IPS-18a (cell line): Measurements from ENCODE around the gene ELMO1.

Experiments used
- H3K27ac ChIP-seq: one replicate; pipeline ENCODE4 v1.5.1; 2013; ENCODE audit warnings: low read length
- H3K27me3 ChIP-seq: one replicate; pipeline ENCODE4 v1.6.1; 2013; ENCODE audit warnings: mild to moderate bottlenecking, low read length; ENCODE audit not compliant: control insufficient read depth, insufficient read depth
- H3K36me3 ChIP-seq: one replicate; pipeline ENCODE4 v1.6.1; 2013; ENCODE audit warnings: low read depth, low read length; ENCODE audit not compliant: control insufficient read depth
- H3K4me1 ChIP-seq: one replicate; pipeline ENCODE4 v1.6.1; 2013; ENCODE audit warnings: low read depth, low read length; ENCODE audit not compliant: control insufficient read depth
- H3K4me3 ChIP-seq: one replicate; pipeline ENCODE4 v1.5.1; 2013; ENCODE audit warnings: low read length
- H3K9ac ChIP-seq: one replicate; pipeline ENCODE4 v1.6.1; 2013; ENCODE audit warnings: mild to moderate bottlenecking, low read length, moderate library complexity
- H3K9me3 ChIP-seq: one replicate; pipeline ENCODE4 v1.6.1; 2013; ENCODE audit warnings: low read depth, low read length; ENCODE audit not compliant: control insufficient read depth

ELMO1 gene

GRCh38 chr7:37187179-37187578 is 261.5 kb downstream of the ELMO1 start:
- H3K27me3 ChIP-seq: no peaks in the 10 kb centered on the region
- no peaks in the 10 kb centered on the region for H3K36me3 ChIP-seq
- H3K4me3 ChIP-seq: no peak overlapping the region
- no peaks in the 10 kb centered on the region for H3K9me3 ChIP-seq
- peaks cover 12% of the 10 kb centered on the region for H3K4me1 ChIP-seq
- H3K9ac ChIP-seq: no peak overlapping the region
- H3K27ac ChIP-seq: no peak overlapping the region

GRCh38 chr7:37186753-37187152 is 261.9 kb downstream of the ELMO1 start:
- Histone ChIP-seq H3K27ac (no peak overlapping the region), H3K27me3 (no peaks in the 10 kb centered on the region), H3K4me3 (no peak overlapping the region), H3K36me3 (no peaks in the 10 kb centered on the region), H3K9ac (no peak overlapping the region), H3K9me3 (no peaks in the 10 kb centered on the region), H3K4me1 (peaks cover 12% of the 10 kb centered on the region)

- H3K36me3 ChIP-seq: no peaks in the 10 kb centered on the region
- H3K27me3 ChIP-seq: no peaks in the 10 kb centered on the region
- H3K9ac ChIP-seq: no peak overlapping the region
- no peak overlapping the region for H3K27ac ChIP-seq
- peaks cover 20% of the 10 kb centered on the region for H3K4me1 ChIP-seq
- H3K9me3 ChIP-seq: no peaks in the 10 kb centered on the region
- no peak overlapping the region for H3K4me3 ChIP-seq
Measured at GRCh38 chr7:37181550-37181932, 267.1 kb downstream of the ELMO1 start.

GRCh38 chr7:37180828-37181549 is 267.7 kb downstream of the ELMO1 start:
- H3K36me3 ChIP-seq: no peaks in the 10 kb centered on the region
- peaks cover 20% of the 10 kb centered on the region for H3K4me1 ChIP-seq
- H3K27ac ChIP-seq: no peak overlapping the region
- H3K4me3 ChIP-seq: no peak overlapping the region
- H3K9me3 ChIP-seq: no peaks in the 10 kb centered on the region
- H3K27me3 ChIP-seq: no peaks in the 10 kb centered on the region
- no peak overlapping the region for H3K9ac ChIP-seq

DNA sequence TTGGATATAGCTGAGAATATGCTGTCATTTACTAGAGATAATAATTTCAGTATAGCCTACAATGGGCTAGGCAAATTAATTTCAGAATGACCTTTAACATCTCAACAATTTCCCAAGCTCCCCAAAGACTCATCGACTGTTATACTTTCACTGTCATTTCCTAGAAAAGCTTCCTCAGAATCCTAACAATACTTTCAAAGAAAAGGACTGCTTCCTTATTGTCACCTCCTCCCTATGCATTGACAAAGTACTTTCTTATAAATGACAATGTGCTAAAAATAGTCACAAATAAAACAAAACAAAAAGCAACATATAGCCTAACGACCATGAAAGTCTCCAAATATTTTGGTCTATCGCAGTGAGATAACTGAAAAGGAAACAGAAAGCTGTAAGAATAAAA is 272.6 kb downstream of the ELMO1 start:
- Histone ChIP-seq H3K36me3 (no peaks in the 10 kb centered on the region), H3K27me3 (no peaks in the 10 kb centered on the region), H3K27ac (no peak overlapping the region), H3K9me3 (no peaks in the 10 kb centered on the region), H3K4me3 (no peak overlapping the region), H3K9ac (no peak overlapping the region), H3K4me1 (peaks cover 3% of the 10 kb centered on the region)

GRCh38 chr7:37174460-37174859 is 274.2 kb downstream of the ELMO1 start:
- Histone ChIP-seq H3K27ac (no peak overlapping the region), H3K36me3 (no peaks in the 10 kb centered on the region), H3K9ac (no peak overlapping the region), H3K9me3 (no peaks in the 10 kb centered on the region), H3K4me1 (no peaks in the 10 kb centered on the region), H3K27me3 (no peaks in the 10 kb centered on the region), H3K4me3 (no peak overlapping the region)

- no peak overlapping the region for H3K9ac ChIP-seq
- no peak overlapping the region for H3K27ac ChIP-seq
- no peaks in the 10 kb centered on the region for H3K9me3 ChIP-seq
- H3K36me3 ChIP-seq: no peaks in the 10 kb centered on the region
- H3K4me3 ChIP-seq: no peak overlapping the region
- H3K4me1 ChIP-seq: no peaks in the 10 kb centered on the region
- no peaks in the 10 kb centered on the region for H3K27me3 ChIP-seq
Measured at GRCh38 chr7:37173670-37174069, 275.0 kb downstream of the ELMO1 start.

- Histone ChIP-seq H3K27ac (no peak overlapping the region), H3K4me3 (no peak overlapping the region), H3K27me3 (no peaks in the 10 kb centered on the region), H3K36me3 (no peaks in the 10 kb centered on the region), H3K9ac (no peak overlapping the region), H3K9me3 (no peaks in the 10 kb centered on the region), H3K4me1 (no peaks in the 10 kb centered on the region)
Measured at GRCh38 chr7:37162106-37162505, 286.6 kb downstream of the ELMO1 start.

GRCh38 chr7:37160656-37161055 is 288.0 kb downstream of the ELMO1 start:
- Histone ChIP-seq H3K9ac (no peak overlapping the region), H3K27ac (no peak overlapping the region), H3K36me3 (no peaks in the 10 kb centered on the region), H3K4me3 (no peak overlapping the region), H3K27me3 (no peaks in the 10 kb centered on the region), H3K9me3 (no peaks in the 10 kb centered on the region), H3K4me1 (no peaks in the 10 kb centered on the region)

- Histone ChIP-seq H3K36me3 (no peaks in the 10 kb centered on the region), H3K27me3 (no peaks in the 10 kb centered on the region), H3K4me1 (no peaks in the 10 kb centered on the region), H3K27ac (no peak overlapping the region), H3K4me3 (no peak overlapping the region), H3K9me3 (no peaks in the 10 kb centered on the region), H3K9ac (no peak overlapping the region)
Measured at GRCh38 chr7:37153376-37153775, 295.3 kb downstream of the ELMO1 start.

DNA sequence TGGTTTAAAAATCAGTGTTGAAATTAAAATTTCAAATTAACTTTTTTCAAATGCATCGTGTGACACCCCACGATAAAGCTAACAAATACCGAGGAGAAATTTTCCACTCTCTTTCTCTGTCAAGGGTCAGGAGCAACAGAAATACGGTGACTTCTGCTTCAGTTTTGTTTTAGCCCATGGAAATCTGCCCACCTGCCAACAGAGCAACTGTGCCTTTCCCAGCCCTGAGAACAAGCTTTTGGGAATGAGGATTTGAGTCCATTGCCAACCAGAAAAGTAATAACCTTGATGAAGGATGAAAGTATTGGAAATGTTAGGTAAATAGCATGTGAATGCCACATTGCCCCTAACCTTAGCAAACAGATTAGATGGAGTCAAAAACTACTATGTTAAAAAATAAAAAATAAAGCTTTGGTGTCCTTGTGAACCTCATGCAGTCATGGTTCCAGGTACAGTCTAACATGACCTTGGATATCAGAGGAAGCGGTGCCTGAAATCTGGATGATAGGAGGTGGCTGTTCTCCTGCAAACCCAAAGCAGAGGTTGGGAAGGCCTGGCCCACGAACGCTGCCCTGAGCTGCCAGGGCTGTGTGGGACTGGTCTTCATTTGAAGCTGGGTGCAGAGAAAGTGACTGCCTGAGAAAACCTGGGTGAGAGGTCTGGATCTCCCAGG is 296.8 kb downstream of the ELMO1 start:
- no peak overlapping the region for H3K9ac ChIP-seq
- no peak overlapping the region for H3K4me3 ChIP-seq
- no peaks in the 10 kb centered on the region for H3K36me3 ChIP-seq
- no peak overlapping the region for H3K27ac ChIP-seq
- H3K27me3 ChIP-seq: no peaks in the 10 kb centered on the region
- H3K4me1 ChIP-seq: no peaks in the 10 kb centered on the region
- no peaks in the 10 kb centered on the region for H3K9me3 ChIP-seq

DNA sequence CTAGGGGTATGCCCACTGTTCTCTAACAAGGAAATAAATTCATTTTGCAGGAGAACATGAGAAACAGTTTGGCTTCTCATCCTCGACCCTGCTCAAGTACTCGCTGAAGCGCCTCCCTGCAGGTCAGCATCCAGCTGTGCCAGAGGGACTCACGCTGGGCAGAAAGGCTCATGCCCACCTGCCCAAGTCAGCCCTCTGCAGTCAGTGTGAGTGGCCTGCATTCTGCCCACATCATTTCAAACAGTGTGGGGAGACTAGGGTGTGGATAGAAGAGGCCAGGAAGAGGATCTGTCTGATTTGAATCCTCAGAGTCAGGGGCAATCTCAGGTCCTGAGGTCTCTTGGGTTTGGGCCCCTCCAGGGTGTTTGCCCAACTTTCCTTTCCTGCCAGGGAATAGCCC is 297.8 kb downstream of the ELMO1 start:
- no peak overlapping the region for H3K4me3 ChIP-seq
- no peak overlapping the region for H3K9ac ChIP-seq
- H3K36me3 ChIP-seq: no peaks in the 10 kb centered on the region
- H3K9me3 ChIP-seq: no peaks in the 10 kb centered on the region
- H3K27ac ChIP-seq: no peak overlapping the region
- H3K27me3 ChIP-seq: no peaks in the 10 kb centered on the region
- no peaks in the 10 kb centered on the region for H3K4me1 ChIP-seq
